Measurements from ENCODE around the gene ENPP7. TPM values are rescaled to one million over a fixed set of nuclear protein-coding genes. Genes with fewer than 3 reads are reported as not detected.

Gene ENPP7
- total RNA-seq, 1 experiment from 2014 or later: not detected

- DNase-seq (ENCODE audit: low spot score): no peak
Observed at GRCh38 chr17:79791735-79792161, 61.0 kb downstream of the ENPP7 start.

Other genes with a start within 250 kb of the ENPP7 start
- 0.19 TPM in 1 of 2 replicates, not detected in the other for gene RBFOX3, start 119.9 kb upstream of the ENPP7 start, total RNA-seq (2014; rRNA removed; shearing (Covaris generic))
- 24.7 and 27.2 TPM in 2 replicates for gene CBX2, start 47.2 kb downstream of the ENPP7 start, total RNA-seq (2014; rRNA removed; shearing (Covaris generic))
- gene CBX8, start 66.1 kb downstream of the ENPP7 start, total RNA-seq (2014; rRNA removed; shearing (Covaris generic)): 7.9 and 8.8 TPM in 2 replicates
- 17.2 and 20.5 TPM in 2 replicates for gene CBX4, start 108.5 kb downstream of the ENPP7 start, total RNA-seq (2014; rRNA removed; shearing (Covaris generic))